IgD-negative memory B cell (primary cell): ENCODE data around the gene FAT1. TPM values are rescaled to one million over a fixed set of nuclear protein-coding genes. Genes with fewer than 3 reads are reported as not detected.

Experiments used
- H3K27ac Mint-ChIP-seq, 3 donors: one replicate each; pipeline ENCODE4 v1.8.0; 2020 to 2022; ENCODE audit warnings: mild to moderate bottlenecking in 3 of 3, mixed read lengths in 3 of 3, moderate library complexity in 1 of 3
- H3K27me3 Mint-ChIP-seq: one replicate; pipeline ENCODE4 v1.8.0; 2021; ENCODE audit warnings: mixed read lengths
- H3K36me3 Mint-ChIP-seq: one replicate; pipeline ENCODE4 v1.8.0; 2020; ENCODE audit warnings: mild to moderate bottlenecking, mixed read lengths
- H3K4me1 Mint-ChIP-seq, 3 donors: one replicate each; pipeline ENCODE4 v1.8.0; 2020 to 2022; ENCODE audit warnings: mixed read lengths in 3 of 3, mild to moderate bottlenecking in 1 of 3
- H3K4me3 Mint-ChIP-seq, 4 donors: one replicate each; pipeline ENCODE4 v1.8.0; 2020 to 2022; ENCODE audit warnings: mild to moderate bottlenecking in 4 of 4, mixed read lengths in 4 of 4, moderate library complexity in 3 of 4
- H3K9me3 Mint-ChIP-seq, 3 donors: one replicate each; pipeline ENCODE4 v1.8.0; 2020 to 2021; ENCODE audit warnings: mixed read lengths in 3 of 3, mild to moderate bottlenecking in 1 of 3
- polyA plus RNA-seq: library from polyadenylated mRNA; unstranded; fragments of 300-500 nt; fragmentation: Illumina TruSeq; gene quantifications from one replicate; pipeline ENCODE4 v1.2.3, GENCODE V29; 2021

Gene FAT1
- polyA plus RNA-seq, 1 donor from 2014 or later: not detected

DNA sequence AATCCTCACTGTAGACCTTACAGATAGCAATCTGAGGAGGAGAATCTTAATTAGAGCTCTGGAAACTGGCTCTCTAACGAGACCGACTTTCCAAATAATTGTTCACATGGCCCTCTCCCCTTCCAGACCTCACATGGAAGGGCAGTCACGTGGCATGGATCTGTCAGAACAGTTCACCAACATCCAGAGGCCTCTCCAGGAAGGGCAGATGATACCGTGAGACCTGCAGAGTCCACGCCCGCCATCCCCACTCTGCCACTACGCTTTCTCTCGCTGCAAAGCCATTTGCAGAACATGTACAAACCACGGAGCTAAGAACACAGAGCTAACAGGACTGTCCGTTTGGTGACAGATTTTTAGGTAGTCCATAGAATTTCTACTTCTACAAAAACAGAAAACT lies 20.7 kb downstream of the FAT1 start:
- no peak overlapping the region for H3K4me3 Mint-ChIP-seq
- no peaks in the 10 kb centered on the region for H3K36me3 Mint-ChIP-seq
- peaks cover 3 to 8% (median 3%) of the 10 kb centered on the region in 3 donors for H3K9me3 Mint-ChIP-seq
- H3K4me1 Mint-ChIP-seq: no peaks in the 10 kb centered on the region
- no peak overlapping the region for H3K27ac Mint-ChIP-seq
- H3K27me3 Mint-ChIP-seq: no peaks in the 10 kb centered on the region

DNA sequence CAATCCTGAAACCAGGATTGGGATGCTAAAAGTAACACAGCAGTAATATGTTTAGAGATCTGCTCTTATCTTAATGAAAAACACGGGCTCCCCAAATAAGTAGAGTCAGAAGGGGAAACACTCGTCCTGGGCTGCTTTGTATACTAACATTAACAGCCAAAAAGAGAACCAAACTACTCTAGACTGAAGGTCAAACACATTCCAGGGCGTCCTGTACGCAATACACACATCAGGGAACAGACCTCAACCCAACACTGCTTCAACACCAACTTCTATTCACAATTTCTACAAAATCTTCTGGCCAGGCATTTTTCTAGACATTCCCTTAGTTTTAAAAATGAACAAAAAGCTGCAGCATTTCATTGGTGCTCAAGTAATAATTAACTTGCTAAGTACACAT lies 21.4 kb downstream of the FAT1 start:
- Mint-ChIP-seq H3K36me3 (no peaks in the 10 kb centered on the region), H3K4me3 (no peak overlapping the region), H3K27ac (no peak overlapping the region), H3K4me1 (no peaks in the 10 kb centered on the region), H3K27me3 (no peaks in the 10 kb centered on the region), H3K9me3 (peaks cover 3 to 8% (median 3%) of the 10 kb centered on the region in 3 donors)

DNA sequence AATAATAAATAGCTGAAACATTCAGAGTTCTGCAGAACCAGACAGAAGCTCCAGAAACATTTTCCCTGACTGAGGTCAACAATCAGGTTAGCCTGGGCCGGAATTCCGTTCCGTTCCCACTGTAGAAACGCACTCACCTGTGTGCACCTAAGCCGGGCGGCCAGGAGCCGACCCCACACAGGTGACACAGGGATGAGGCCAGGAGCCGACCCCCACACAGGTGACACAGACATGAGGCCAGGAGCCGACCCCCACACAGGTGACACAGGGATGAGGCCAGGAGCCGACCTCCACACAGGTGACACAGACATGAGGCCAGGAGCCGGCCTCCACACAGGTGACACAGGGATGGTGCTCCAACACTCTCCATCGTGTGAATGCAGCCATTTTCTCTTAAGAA lies 21.9 kb downstream of the FAT1 start:
- Mint-ChIP-seq H3K9me3 (peaks cover 3 to 8% (median 3%) of the 10 kb centered on the region in 3 donors), H3K36me3 (no peaks in the 10 kb centered on the region), H3K4me1 (no peaks in the 10 kb centered on the region), H3K27me3 (no peaks in the 10 kb centered on the region), H3K27ac (no peak overlapping the region), H3K4me3 (no peak overlapping the region)

DNA sequence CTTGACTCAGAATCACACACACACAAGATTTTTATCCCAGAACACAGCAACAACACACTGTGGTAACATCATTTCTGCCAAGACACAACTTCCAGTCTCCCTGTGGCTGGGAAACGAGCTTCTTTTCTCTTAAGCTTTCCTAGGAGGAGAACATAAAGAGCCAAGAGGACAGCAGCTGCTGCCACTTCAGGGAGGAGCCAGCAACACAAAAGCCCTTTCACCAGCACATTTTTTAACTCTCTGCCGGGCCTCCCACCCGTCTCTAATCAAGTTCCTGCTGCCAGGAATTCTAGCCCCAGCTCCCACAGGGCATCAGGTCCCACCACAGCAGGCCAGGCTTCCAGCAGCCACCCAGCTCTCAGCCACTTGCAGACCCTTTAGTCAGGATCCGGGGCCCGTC lies 22.4 kb downstream of the FAT1 start:
- no peak overlapping the region for H3K27ac Mint-ChIP-seq

DNA sequence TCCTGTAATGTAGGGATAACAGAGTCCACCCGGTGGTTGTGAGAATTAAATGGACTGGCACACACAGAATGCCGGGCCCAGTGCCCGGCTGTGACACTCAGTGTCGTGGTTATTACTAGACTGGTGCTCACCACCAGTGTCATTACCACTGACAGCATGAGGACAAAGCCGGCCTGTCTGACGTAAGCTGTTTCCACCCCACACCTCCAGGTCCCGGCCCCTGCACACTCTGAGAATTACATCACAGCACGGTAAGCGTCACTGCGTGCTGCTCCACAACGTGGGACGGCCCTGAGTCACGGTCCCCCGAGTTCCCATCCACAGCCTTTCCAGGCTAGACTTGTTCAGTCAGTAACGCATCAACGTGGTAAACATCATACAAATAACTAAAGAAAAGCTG lies 22.9 kb downstream of the FAT1 start:
- Mint-ChIP-seq H3K27me3 (no peaks in the 10 kb centered on the region), H3K4me1 (no peaks in the 10 kb centered on the region), H3K27ac (no peak overlapping the region), H3K9me3 (peaks cover 3 to 8% (median 3%) of the 10 kb centered on the region in 3 donors), H3K4me3 (no peak overlapping the region), H3K36me3 (no peaks in the 10 kb centered on the region)

More for the DNA sequence above, 22.4 kb downstream of the FAT1 start:
- H3K9me3 Mint-ChIP-seq: peaks cover 3 to 8% (median 3%) of the 10 kb centered on the region in 3 donors
- H3K4me3 Mint-ChIP-seq: no peak overlapping the region
- H3K4me1 Mint-ChIP-seq: no peaks in the 10 kb centered on the region
- H3K36me3 Mint-ChIP-seq: no peaks in the 10 kb centered on the region
- no peaks in the 10 kb centered on the region for H3K27me3 Mint-ChIP-seq

DNA sequence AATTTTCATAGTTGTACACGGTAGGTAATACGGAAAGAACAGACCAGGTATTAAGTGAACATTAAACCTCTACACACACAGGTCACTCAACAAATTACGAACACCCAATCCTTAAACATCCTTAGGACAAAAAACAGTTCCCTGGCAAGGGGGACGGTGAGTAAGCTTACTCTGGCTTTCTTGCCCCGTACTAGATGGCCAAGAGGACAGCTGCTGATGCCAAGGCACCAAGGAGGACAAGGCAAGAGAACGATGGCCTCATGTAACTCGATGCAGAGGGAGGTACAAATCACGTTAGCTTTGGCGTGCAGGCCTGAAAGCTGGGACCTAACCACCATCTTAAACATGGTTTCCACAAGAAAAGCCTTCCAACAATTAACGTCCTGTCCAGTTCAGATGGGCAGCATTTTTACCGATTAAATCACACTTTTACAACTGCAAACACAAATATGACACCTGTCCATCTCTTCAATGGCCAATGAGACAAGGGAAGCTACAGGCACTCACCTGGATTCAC lies 23.7 kb downstream of the FAT1 start:
- Mint-ChIP-seq H3K27me3 (no peaks in the 10 kb centered on the region), H3K36me3 (no peaks in the 10 kb centered on the region), H3K27ac (no peak overlapping the region), H3K9me3 (peaks cover 3 to 8% (median 3%) of the 10 kb centered on the region in 3 donors), H3K4me1 (no peaks in the 10 kb centered on the region), H3K4me3 (no peak overlapping the region)

DNA sequence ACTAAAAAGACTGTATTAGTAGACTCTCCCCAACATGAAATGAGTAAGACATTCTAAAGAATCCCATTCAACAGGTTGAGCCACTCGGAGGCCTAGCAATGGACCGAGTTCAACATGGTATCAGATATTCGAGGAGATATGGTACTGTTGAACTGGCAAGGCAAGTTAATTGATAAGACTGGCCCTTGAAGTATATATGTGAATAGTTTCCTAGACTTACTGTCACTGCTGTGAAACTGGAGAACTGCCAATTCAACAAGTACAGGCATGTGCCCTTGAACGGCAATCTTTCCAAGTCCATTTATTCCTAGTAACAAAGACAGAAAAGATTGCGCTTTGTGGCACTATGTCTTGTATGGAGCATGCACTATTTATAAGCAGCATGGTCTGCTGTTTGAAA lies 24.4 kb downstream of the FAT1 start:
- Mint-ChIP-seq H3K27ac (no peak overlapping the region), H3K9me3 (peaks cover 3 to 8% (median 5%) of the 10 kb centered on the region in 3 donors), H3K4me1 (no peaks in the 10 kb centered on the region), H3K36me3 (no peaks in the 10 kb centered on the region), H3K27me3 (no peaks in the 10 kb centered on the region), H3K4me3 (no peak overlapping the region)

DNA sequence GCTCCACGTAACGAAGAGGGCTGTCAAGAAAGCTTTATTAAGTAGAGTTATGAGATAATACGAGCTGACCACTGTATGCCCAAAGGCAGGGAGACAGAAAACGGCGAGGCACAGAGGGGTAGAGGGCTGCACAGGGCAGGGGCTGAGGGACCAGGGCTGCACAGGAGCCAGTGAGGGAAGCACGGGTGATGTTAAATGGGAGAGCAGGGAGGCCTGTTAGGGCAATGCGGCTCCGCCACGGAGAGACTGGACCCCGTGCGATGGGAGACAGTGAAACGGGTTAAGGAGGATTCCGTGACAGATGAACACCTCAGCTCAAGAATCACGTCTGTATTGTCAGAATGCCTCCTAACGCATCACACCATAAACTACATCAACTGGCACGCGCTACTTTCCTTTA lies 25.1 kb downstream of the FAT1 start:
- Mint-ChIP-seq H3K27me3 (no peaks in the 10 kb centered on the region), H3K27ac (no peak overlapping the region), H3K4me3 (no peak overlapping the region), H3K36me3 (no peaks in the 10 kb centered on the region), H3K9me3 (peaks cover 5 to 13% (median 7%) of the 10 kb centered on the region in 3 donors), H3K4me1 (no peaks in the 10 kb centered on the region)

DNA sequence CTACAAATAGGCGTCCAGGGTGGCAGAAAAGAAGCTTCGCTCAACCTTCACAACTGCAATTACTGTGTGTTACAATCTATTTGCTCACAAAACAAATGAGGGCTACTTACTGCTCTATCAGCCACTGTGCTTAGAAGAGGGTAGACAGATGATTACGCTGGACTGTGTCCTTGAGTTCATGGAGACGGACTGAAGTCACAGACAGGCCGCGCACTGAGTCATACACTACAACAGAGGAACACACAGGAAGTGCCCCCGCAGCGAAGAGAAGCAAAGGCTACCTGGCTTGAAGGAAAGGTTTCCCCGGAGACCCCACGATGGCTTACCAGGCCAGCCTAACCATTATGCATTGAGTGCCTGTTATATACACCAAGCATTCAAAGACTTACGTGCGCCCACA lies 25.6 kb downstream of the FAT1 start:
- no peak overlapping the region for H3K4me3 Mint-ChIP-seq
- H3K36me3 Mint-ChIP-seq: no peaks in the 10 kb centered on the region
- H3K4me1 Mint-ChIP-seq: no peaks in the 10 kb centered on the region
- no peaks in the 10 kb centered on the region for H3K27me3 Mint-ChIP-seq
- H3K9me3 Mint-ChIP-seq: peaks cover 5 to 12% (median 7%) of the 10 kb centered on the region in 3 donors
- H3K27ac Mint-ChIP-seq: no peak overlapping the region

DNA sequence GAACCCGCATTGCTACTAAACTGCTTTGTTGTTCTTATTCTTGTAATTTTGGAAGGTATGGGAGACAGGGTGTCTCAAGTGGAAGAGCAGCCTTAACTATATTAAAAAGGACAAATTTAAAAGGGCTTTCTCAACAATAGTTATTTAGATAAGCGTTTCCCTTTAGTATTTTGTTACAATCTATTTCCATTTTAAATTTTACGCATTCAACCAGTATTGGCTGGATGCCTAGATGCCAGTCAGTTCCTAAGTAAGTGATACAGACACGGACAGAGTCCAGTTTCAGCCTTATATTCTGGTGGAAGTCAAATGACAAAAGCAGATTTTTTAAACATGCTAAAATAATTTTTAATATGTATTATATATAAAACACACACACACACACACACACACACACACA lies 28.3 kb downstream of the FAT1 start:
- H3K9me3 Mint-ChIP-seq: peaks cover 5 to 10% (median 7%) of the 10 kb centered on the region in 3 donors
- H3K36me3 Mint-ChIP-seq: no peaks in the 10 kb centered on the region
- H3K4me1 Mint-ChIP-seq: no peaks in the 10 kb centered on the region
- no peak overlapping the region for H3K27ac Mint-ChIP-seq
- no peak overlapping the region for H3K4me3 Mint-ChIP-seq
- no peaks in the 10 kb centered on the region for H3K27me3 Mint-ChIP-seq

DNA sequence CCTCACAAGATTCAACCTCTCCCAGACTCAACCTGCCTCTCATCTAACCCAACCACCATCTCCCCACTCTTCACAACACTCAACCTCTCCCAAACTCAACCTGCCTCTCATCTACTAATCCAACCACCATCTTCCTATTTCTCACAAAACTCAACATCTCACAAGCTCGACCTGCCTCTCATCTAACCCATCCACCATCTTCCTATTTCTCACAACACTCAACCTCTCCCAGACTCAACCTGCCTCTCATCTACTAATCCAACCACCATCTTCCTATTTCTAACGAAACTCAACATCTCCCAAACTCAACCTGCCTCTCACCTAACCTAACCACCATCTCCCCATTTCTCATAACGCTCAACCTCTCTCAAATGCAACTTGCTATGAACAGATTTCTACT lies 29.8 kb downstream of the FAT1 start:
- Mint-ChIP-seq H3K4me3 (peak overlapping the region in 1 of 4 donors; percentile 37), H3K27me3 (no peaks in the 10 kb centered on the region), H3K4me1 (no peaks in the 10 kb centered on the region), H3K27ac (no peak overlapping the region), H3K9me3 (peaks cover 7 to 10% (median 7%) of the 10 kb centered on the region in 3 donors), H3K36me3 (no peaks in the 10 kb centered on the region)

DNA sequence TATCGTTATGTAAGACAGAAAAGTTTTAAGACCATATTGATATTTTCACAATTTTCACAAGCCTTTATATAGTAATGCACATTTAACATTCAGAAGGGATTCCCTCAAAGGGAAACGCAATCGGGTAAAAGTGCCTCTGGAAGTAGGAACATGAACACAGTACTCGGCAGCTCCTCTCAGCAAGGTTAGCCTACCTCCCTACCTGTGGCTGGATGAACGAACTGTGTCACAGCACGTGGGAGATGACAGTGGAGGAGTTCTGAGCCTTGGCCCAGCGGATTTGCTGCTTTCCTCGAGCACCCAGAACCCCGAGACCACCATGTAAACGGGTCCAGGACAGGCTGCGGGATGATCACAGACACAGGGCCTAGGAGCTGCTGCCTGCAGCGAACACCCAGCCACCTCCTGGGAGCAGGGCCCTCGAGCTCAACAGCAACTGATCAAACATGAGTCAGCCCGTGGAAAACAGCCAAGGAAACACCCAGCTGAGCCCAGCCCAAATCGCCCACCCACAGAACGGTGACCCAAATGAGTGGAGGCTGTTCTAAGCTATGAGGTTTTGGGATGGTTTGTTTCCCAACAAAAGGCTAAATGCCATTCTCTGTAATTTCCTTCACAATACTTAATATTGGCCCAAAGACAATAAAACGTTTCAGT lies 30.4 kb downstream of the FAT1 start:
- Mint-ChIP-seq H3K4me3 (no peak overlapping the region), H3K27ac (no peak overlapping the region), H3K4me1 (no peaks in the 10 kb centered on the region), H3K27me3 (no peaks in the 10 kb centered on the region), H3K36me3 (no peaks in the 10 kb centered on the region), H3K9me3 (peaks cover 6 to 10% (median 7%) of the 10 kb centered on the region in 3 donors)

DNA sequence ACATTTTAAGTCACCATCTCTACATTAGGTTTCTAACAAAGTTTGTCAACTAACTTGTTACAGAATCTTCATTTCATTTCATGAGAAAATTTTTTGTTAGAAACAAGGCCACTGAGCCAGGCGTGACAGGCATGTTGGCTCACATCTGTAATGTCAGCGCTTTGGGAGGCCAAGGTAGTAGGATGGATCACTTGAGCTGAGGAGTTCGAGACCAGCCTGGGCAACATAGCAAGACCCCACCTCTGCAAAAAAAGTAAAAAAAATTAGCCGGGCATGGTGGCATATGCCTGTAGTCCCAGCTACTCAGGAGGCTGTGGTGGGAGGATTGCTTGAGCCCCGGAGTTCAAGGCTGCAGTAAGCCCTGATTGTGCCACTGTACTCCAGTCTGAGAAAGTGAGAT lies 32.3 kb downstream of the FAT1 start:
- no peak overlapping the region for H3K4me3 Mint-ChIP-seq
- H3K4me1 Mint-ChIP-seq: no peaks in the 10 kb centered on the region
- H3K9me3 Mint-ChIP-seq: peaks cover 3 to 10% (median 4%) of the 10 kb centered on the region in 3 donors
- no peaks in the 10 kb centered on the region for H3K36me3 Mint-ChIP-seq
- H3K27ac Mint-ChIP-seq: no peak overlapping the region
- no peaks in the 10 kb centered on the region for H3K27me3 Mint-ChIP-seq

DNA sequence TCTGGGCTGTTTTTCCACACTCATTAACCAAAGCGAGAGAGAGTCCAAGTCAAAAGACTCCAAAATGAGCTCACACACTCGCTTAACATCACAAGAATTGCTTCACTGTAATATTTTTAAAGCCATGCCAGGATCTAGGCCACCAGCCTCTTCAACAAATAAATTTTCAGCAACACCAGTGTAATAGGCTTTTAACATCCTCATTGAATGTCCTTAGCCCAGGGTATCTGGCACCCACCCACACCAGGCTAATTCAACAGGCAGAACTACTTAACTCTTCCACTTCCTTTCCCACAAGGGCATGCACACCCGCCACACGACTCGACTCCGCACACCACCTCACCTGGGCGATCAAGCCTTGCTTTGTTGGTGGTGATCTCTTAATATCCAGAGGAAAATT lies 34.2 kb downstream of the FAT1 start:
- H3K27ac Mint-ChIP-seq: no peak overlapping the region
- no peak overlapping the region for H3K4me3 Mint-ChIP-seq
- H3K4me1 Mint-ChIP-seq: no peaks in the 10 kb centered on the region
- H3K9me3 Mint-ChIP-seq: peaks cover 2 to 10% (median 6%) of the 10 kb centered on the region in 3 donors
- no peaks in the 10 kb centered on the region for H3K36me3 Mint-ChIP-seq
- H3K27me3 Mint-ChIP-seq: no peaks in the 10 kb centered on the region

DNA sequence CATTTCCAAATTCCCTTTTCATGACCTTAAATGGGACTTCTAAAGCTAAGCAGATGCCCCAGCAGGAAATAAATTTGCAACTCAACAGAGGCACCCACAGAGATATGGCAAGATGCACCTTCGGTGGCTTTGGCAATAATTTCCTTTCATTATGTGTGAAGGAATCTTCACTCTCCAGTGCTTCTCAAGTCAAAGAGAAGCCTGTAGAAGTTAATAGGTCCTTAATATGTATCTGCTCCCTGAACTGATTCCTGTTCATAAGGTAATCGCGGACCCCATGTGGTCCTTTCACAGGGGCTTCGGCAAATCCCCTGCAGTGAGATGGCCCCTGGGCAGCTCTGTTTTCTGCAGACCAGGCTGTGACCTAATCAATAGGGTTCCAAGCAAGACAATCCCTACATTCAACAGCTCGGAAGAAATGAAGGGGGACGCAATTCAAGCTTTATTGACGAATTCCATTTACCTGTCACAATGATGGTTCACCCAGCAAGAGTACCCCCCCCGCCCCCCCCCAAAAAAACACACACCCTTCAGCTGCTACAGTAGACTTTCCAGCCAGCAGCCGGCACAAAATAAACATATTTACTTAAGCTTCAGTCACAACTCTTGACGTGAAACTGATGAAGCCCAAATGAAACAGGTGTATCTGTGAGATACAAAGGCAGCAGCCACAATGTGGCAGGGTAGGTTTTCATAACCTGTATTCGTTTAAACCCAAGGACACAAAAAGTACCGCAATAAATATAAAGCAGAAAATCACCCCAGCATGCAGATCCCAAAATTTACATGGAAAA lies 35.3 kb downstream of the FAT1 start:
- Mint-ChIP-seq H3K4me1 (no peaks in the 10 kb centered on the region), H3K36me3 (no peaks in the 10 kb centered on the region), H3K4me3 (peak overlapping the region in 1 of 4 donors; percentile 56), H3K9me3 (peaks cover 2 to 6% (median 2%) of the 10 kb centered on the region in 3 donors), H3K27ac (no peak overlapping the region), H3K27me3 (no peaks in the 10 kb centered on the region)
